ENCODE measurements around the gene AHCYL2. TPM values are rescaled to one million over a fixed set of nuclear protein-coding genes. Genes with fewer than 3 reads are reported as not detected.
"Not testable (repeated sequence)": the region's sequence is repeated elsewhere in the genome, so short reads cannot be mapped to it uniquely, and the experiment has no call there.

AHCYL2 gene
- total and polyA plus RNA-seq, 4 donors = 7.9 to 19.9 (median 10.9) TPM

GRCh38 chr7:129356176-129356575, 131.3 kb downstream of the AHCYL2 start:
- intact Hi-C loops (cut with DNase I) = no loop called here
- H3K4me3 ChIP-seq (ENCODE audit: low read length in 2 of 2) = no peak overlapping the region
- H3K9me3 ChIP-seq (ENCODE audit: control insufficient read depth, low read length) = no peaks in the 10 kb centered on the region
- no peaks in the 10 kb centered on the region for H3K4me1 ChIP-seq (ENCODE audit: control insufficient read depth in 1 of 2, insufficient read depth in 2 of 2, low read length in 2 of 2)
- H3K36me3 ChIP-seq (ENCODE audit: control insufficient read depth in 1 of 2, insufficient read depth in 2 of 2, low read length in 1 of 2) = no peaks in the 10 kb centered on the region
- DNase-seq (no peak), ATAC-seq (ENCODE audit: low FRiP score) (no peak)
- H3K27ac ChIP-seq (ENCODE audit: low read depth in 1 of 2, low read length in 2 of 2) = no peak overlapping the region
- no peaks in the 10 kb centered on the region for H3K27me3 ChIP-seq (ENCODE audit: control insufficient read depth in 1 of 2, insufficient read depth in 2 of 2, low read length in 1 of 2)

- no peaks in the 10 kb centered on the region for H3K27me3 ChIP-seq (ENCODE audit: control insufficient read depth in 1 of 2, insufficient read depth in 2 of 2, low read length in 1 of 2)
- ATAC-seq (ENCODE audit: low FRiP score) = no peak
- H3K4me3 ChIP-seq (ENCODE audit: low read length in 2 of 2) = no peak overlapping the region
- intact Hi-C loops (cut with DNase I) = no loop called here
- H3K36me3 ChIP-seq (ENCODE audit: control insufficient read depth in 1 of 2, insufficient read depth in 2 of 2, low read length in 1 of 2) = no peaks in the 10 kb centered on the region
- H3K4me1 ChIP-seq (ENCODE audit: control insufficient read depth in 1 of 2, insufficient read depth in 2 of 2, low read length in 2 of 2) = no peaks in the 10 kb centered on the region
- no peak for DNase-seq
- 90% methylated on average over 2 of the region's 2 CpGs for WGBS, 2 donors
- no peak overlapping the region for H3K27ac ChIP-seq (ENCODE audit: low read depth in 1 of 2, low read length in 2 of 2)
- H3K9me3 ChIP-seq (ENCODE audit: control insufficient read depth, low read length) = no peaks in the 10 kb centered on the region
Measured at GRCh38 chr7:129359176-129359575, 134.3 kb downstream of the AHCYL2 start.

- no peaks in the 10 kb centered on the region for H3K4me1 ChIP-seq (ENCODE audit: control insufficient read depth in 1 of 2, insufficient read depth in 2 of 2, low read length in 2 of 2)
- no peaks in the 10 kb centered on the region for H3K36me3 ChIP-seq (ENCODE audit: control insufficient read depth in 1 of 2, insufficient read depth in 2 of 2, low read length in 1 of 2)
- 94 to 96% methylated on average over 1 of the region's 1 CpG for WGBS, 2 donors
- H3K27me3 ChIP-seq (ENCODE audit: control insufficient read depth in 1 of 2, insufficient read depth in 2 of 2, low read length in 1 of 2) = no peaks in the 10 kb centered on the region
- ATAC-seq (ENCODE audit: low FRiP score) (no peak), DNase-seq (no peak)
- no peak overlapping the region for H3K4me3 ChIP-seq (ENCODE audit: low read length in 2 of 2)
- no peaks in the 10 kb centered on the region for H3K9me3 ChIP-seq (ENCODE audit: control insufficient read depth, low read length)
- no peak overlapping the region for H3K27ac ChIP-seq (ENCODE audit: low read depth in 1 of 2, low read length in 2 of 2)
- intact Hi-C loops (cut with DNase I) = loop anchor here (10.0 kb wide), 2 partner anchors 275 to 655 kb away; no protein-coding TSS in a partner anchor
Measured at GRCh38 chr7:129359638-129360037, 134.8 kb downstream of the AHCYL2 start.

- no peaks in the 10 kb centered on the region for H3K4me1 ChIP-seq (ENCODE audit: control insufficient read depth in 1 of 2, insufficient read depth in 2 of 2, low read length in 2 of 2)
- no peaks in the 10 kb centered on the region for H3K36me3 ChIP-seq (ENCODE audit: control insufficient read depth in 1 of 2, insufficient read depth in 2 of 2, low read length in 1 of 2)
- no peak overlapping the region for H3K27ac ChIP-seq (ENCODE audit: low read depth in 1 of 2, low read length in 2 of 2)
- intact Hi-C loops (cut with DNase I) = loop anchor here (10.0 kb wide), 2 partner anchors 273 to 653 kb away; no protein-coding TSS in a partner anchor
- no peak for ATAC-seq (ENCODE audit: low FRiP score)
- H3K4me3 ChIP-seq (ENCODE audit: low read length in 2 of 2) = no peak overlapping the region
- DNase-seq = no peak
- WGBS, 2 donors = 99 to 100% methylated on average over 1 of the region's 1 CpG
- H3K9me3 ChIP-seq (ENCODE audit: control insufficient read depth, low read length) = no peaks in the 10 kb centered on the region
- H3K27me3 ChIP-seq (ENCODE audit: control insufficient read depth in 1 of 2, insufficient read depth in 2 of 2, low read length in 1 of 2) = no peaks in the 10 kb centered on the region
Measured at GRCh38 chr7:129361771-129362170, 136.9 kb downstream of the AHCYL2 start.

GRCh38 chr7:129362496-129362895, 137.7 kb downstream of the AHCYL2 start:
- Histone ChIP-seq H3K27ac (ENCODE audit: low read depth in 1 of 2, low read length in 2 of 2) (no peak overlapping the region), H3K36me3 (ENCODE audit: control insufficient read depth in 1 of 2, insufficient read depth in 2 of 2, low read length in 1 of 2) (no peaks in the 10 kb centered on the region), H3K4me1 (ENCODE audit: control insufficient read depth in 1 of 2, insufficient read depth in 2 of 2, low read length in 2 of 2) (no peaks in the 10 kb centered on the region), H3K27me3 (ENCODE audit: control insufficient read depth in 1 of 2, insufficient read depth in 2 of 2, low read length in 1 of 2) (no peaks in the 10 kb centered on the region), H3K4me3 (ENCODE audit: low read length in 2 of 2) (no peak overlapping the region), H3K9me3 (ENCODE audit: control insufficient read depth, low read length) (no peaks in the 10 kb centered on the region)
- ATAC-seq (ENCODE audit: low FRiP score) (no peak), DNase-seq (no peak)
- intact Hi-C loops (cut with DNase I) = loop anchor here (10.0 kb wide), 2 partner anchors 272 to 652 kb away; no protein-coding TSS in a partner anchor

- WGBS, 2 donors = 75 to 84% methylated on average over 1 of the region's 1 CpG
- no peak for ATAC-seq (ENCODE audit: low FRiP score)
- no peaks in the 10 kb centered on the region for H3K4me1 ChIP-seq (ENCODE audit: control insufficient read depth in 1 of 2, insufficient read depth in 2 of 2, low read length in 2 of 2)
- H3K9me3 ChIP-seq (ENCODE audit: control insufficient read depth, low read length) = no peaks in the 10 kb centered on the region
- H3K27ac ChIP-seq (ENCODE audit: low read depth in 1 of 2, low read length in 2 of 2) = no peak overlapping the region
- intact Hi-C loops (cut with DNase I) = loop anchor here (2.0 to 10.0 kb wide), 5 partner anchors 103 to 647 kb away; no protein-coding TSS in a partner anchor
- DNase-seq = no peak
- no peaks in the 10 kb centered on the region for H3K27me3 ChIP-seq (ENCODE audit: control insufficient read depth in 1 of 2, insufficient read depth in 2 of 2, low read length in 1 of 2)
- H3K4me3 ChIP-seq (ENCODE audit: low read length in 2 of 2) = no peak overlapping the region
- H3K36me3 ChIP-seq (ENCODE audit: control insufficient read depth in 1 of 2, insufficient read depth in 2 of 2, low read length in 1 of 2) = no peaks in the 10 kb centered on the region
Measured at GRCh38 chr7:129367349-129367699, 142.5 kb downstream of the AHCYL2 start.

- no peaks in the 10 kb centered on the region for H3K27me3 ChIP-seq (ENCODE audit: control insufficient read depth in 1 of 2, insufficient read depth in 2 of 2, low read length in 1 of 2)
- no peak overlapping the region for H3K27ac ChIP-seq (ENCODE audit: low read depth in 1 of 2, low read length in 2 of 2)
- DNase-seq (peak; percentile 83 to 90), ATAC-seq (ENCODE audit: low FRiP score) (peak; percentile 87)
- WGBS, 2 donors = 7 to 11% methylated on average over 11 of the region's 11 CpGs
- no peak overlapping the region for H3K4me3 ChIP-seq (ENCODE audit: low read length in 2 of 2)
- intact Hi-C loops (cut with DNase I) = loop anchor here (2.0 to 10.0 kb wide), 5 partner anchors 103 to 647 kb away; no protein-coding TSS in a partner anchor
- no peaks in the 10 kb centered on the region for H3K36me3 ChIP-seq (ENCODE audit: control insufficient read depth in 1 of 2, insufficient read depth in 2 of 2, low read length in 1 of 2)
- no peaks in the 10 kb centered on the region for H3K9me3 ChIP-seq (ENCODE audit: control insufficient read depth, low read length)
- no peaks in the 10 kb centered on the region for H3K4me1 ChIP-seq (ENCODE audit: control insufficient read depth in 1 of 2, insufficient read depth in 2 of 2, low read length in 2 of 2)
Measured at GRCh38 chr7:129367700-129368388, 143.0 kb downstream of the AHCYL2 start.

GRCh38 chr7:129368389-129368986, 143.7 kb downstream of the AHCYL2 start:
- Histone ChIP-seq H3K36me3 (ENCODE audit: control insufficient read depth in 1 of 2, insufficient read depth in 2 of 2, low read length in 1 of 2) (no peaks in the 10 kb centered on the region), H3K4me3 (ENCODE audit: low read length in 2 of 2) (no peak overlapping the region), H3K27ac (ENCODE audit: low read depth in 1 of 2, low read length in 2 of 2) (no peak overlapping the region), H3K27me3 (ENCODE audit: control insufficient read depth in 1 of 2, insufficient read depth in 2 of 2, low read length in 1 of 2) (no peaks in the 10 kb centered on the region), H3K4me1 (ENCODE audit: control insufficient read depth in 1 of 2, insufficient read depth in 2 of 2, low read length in 2 of 2) (no peaks in the 10 kb centered on the region), H3K9me3 (ENCODE audit: control insufficient read depth, low read length) (no peaks in the 10 kb centered on the region)
- ATAC-seq (ENCODE audit: low FRiP score) = no peak
- intact Hi-C loops (cut with DNase I) = loop anchor here (5.0 to 10.0 kb wide), 4 partner anchors 104 to 646 kb away; no protein-coding TSS in a partner anchor
- 70 to 71% methylated on average over 7 of the region's 7 CpGs for WGBS, 2 donors
- no peak for DNase-seq

GRCh38 chr7:129369447-129369846, 144.6 kb downstream of the AHCYL2 start:
- not testable (repeated sequence) for H3K4me1 ChIP-seq (ENCODE audit: control insufficient read depth in 1 of 2, insufficient read depth in 2 of 2, low read length in 2 of 2); H3K36me3 ChIP-seq (ENCODE audit: control insufficient read depth in 1 of 2, insufficient read depth in 2 of 2, low read length in 1 of 2); H3K4me3 ChIP-seq (ENCODE audit: low read length in 2 of 2); H3K9me3 ChIP-seq (ENCODE audit: control insufficient read depth, low read length); ATAC-seq (ENCODE audit: low FRiP score); H3K27me3 ChIP-seq (ENCODE audit: control insufficient read depth in 1 of 2, insufficient read depth in 2 of 2, low read length in 1 of 2); DNase-seq; H3K27ac ChIP-seq (ENCODE audit: low read depth in 1 of 2, low read length in 2 of 2)
- 95 to 96% methylated on average over 7 of the region's 7 CpGs for WGBS, 2 donors
- intact Hi-C loops (cut with DNase I) = loop anchor here (5.0 to 10.0 kb wide), 4 partner anchors 103 to 645 kb away; no protein-coding TSS in a partner anchor

All from aorta (tissue), 5 donors.